Mammary epithelial cell (primary cell): ENCODE results near the gene RPRD1B.

Source experiments
- CTCF ChIP-seq, 2 donors: IDR thresholded peaks in 1 of 2; conservative IDR thresholded peaks in 1 of 2; 2 replicates each; pipeline ENCODE4 v1.5.1; 2011 to 2012; ENCODE audit warnings: inconsistent platforms in 2 of 2, low read length in 2 of 2, mild to moderate bottlenecking in 2 of 2, control low read depth in 1 of 2, low read depth in 1 of 2; ENCODE audit not compliant: insufficient read depth in 1 of 2; ENCODE audit errors: extremely low read depth in 1 of 2
- EZH2 ChIP-seq: IDR thresholded peaks from 2 replicates; pipeline ENCODE4 v1.6.1; 2012; ENCODE audit warnings: low read length, inconsistent platforms, borderline replicate concordance

- TF ChIP-seq CTCF (conservative IDR thresholded peaks at IDR 0.05 in 1 of 2, IDR thresholded peaks at IDR 0.05 in 1 of 2; ENCODE audit: extremely low read depth in 1 of 2, insufficient read depth in 1 of 2, low read depth in 1 of 2, low read length in 2 of 2) (no peak), EZH2 (no peak)
Measured at GRCh38 chr20:38090061-38090460, 56.5 kb downstream of the RPRD1B start.
